HEK293T (cell line): ENCODE data around the gene OPCML.

ENCODE experiments used
- CTCF ChIA-PET: fragments of 350-600 bp; formaldehyde crosslinking; extraction: SDS; loops from one replicate; lab custom pipeline; 2021; ENCODE audit warnings: antibody characterized with exemption, inconsistent platforms; lab: Yijun Ruan, JAX
- POLR2A ChIA-PET: fragments of 350-600 bp; formaldehyde crosslinking; extraction: SDS; loops from one replicate; lab custom pipeline; 2020; ENCODE audit warnings: antibody characterized with exemption, inconsistent platforms; lab: Yijun Ruan, JAX
- DNase-seq: peaks from one replicate; pipeline ENCODE4 v3.0.0; 2012; ENCODE audit warnings: mixed read lengths; ENCODE audit errors: extremely low spot score
- ARNT ChIP-seq: fragments of 450-650 bp; IDR thresholded peaks from 2 replicates; pipeline ENCODE4 v1.6.1; 2017; ENCODE audit warnings: mild to moderate bottlenecking
- BHLHE40 ChIP-seq: fragments of 450-650 bp; IDR thresholded peaks from 2 replicates; pipeline ENCODE4 v1.6.1; 2016; ENCODE audit warnings: mild to moderate bottlenecking, moderate library complexity, borderline replicate concordance
- CTBP1 ChIP-seq: fragments of 450-650 bp; IDR thresholded peaks from 2 replicates; pipeline ENCODE4 v1.6.1; 2016; ENCODE audit warnings: borderline replicate concordance
- ELF4 ChIP-seq: fragments of 450-650 bp; IDR thresholded peaks from 2 replicates; pipeline ENCODE4 v1.6.1; 2017; ENCODE audit warnings: antibody characterized with exemption
- FOXA1 ChIP-seq: fragments of 450-650 bp; IDR thresholded peaks from 2 replicates; pipeline ENCODE4 v1.6.1; 2016; ENCODE audit warnings: mild to moderate bottlenecking
- FOXK2 ChIP-seq: fragments of 450-650 bp; IDR thresholded peaks from 2 replicates; pipeline ENCODE4 v1.6.1; 2016; ENCODE audit warnings: mild to moderate bottlenecking
- FOXM1 ChIP-seq: fragments of 450-650 bp; IDR thresholded peaks from 2 replicates; pipeline ENCODE4 v1.6.1; 2017; ENCODE audit warnings: mild to moderate bottlenecking, borderline replicate concordance
- HDGF ChIP-seq: fragments of 450-650 bp; IDR thresholded peaks from 2 replicates; pipeline ENCODE4 v1.6.1; 2017; ENCODE audit warnings: antibody characterized with exemption, borderline replicate concordance
- L3MBTL2 ChIP-seq: fragments of 450-650 bp; conservative IDR thresholded peaks from 2 replicates; pipeline ENCODE4 v1.6.1; 2016; ENCODE audit warnings: mild to moderate bottlenecking
- LEF1 ChIP-seq: fragments of 450-650 bp; IDR thresholded peaks from 2 replicates; pipeline ENCODE4 v1.6.1; 2017; ENCODE audit warnings: mild to moderate bottlenecking, borderline replicate concordance
- NFRKB ChIP-seq: fragments of 450-650 bp; IDR thresholded peaks from 2 replicates; pipeline ENCODE4 v1.6.1; 2016; ENCODE audit warnings: mild to moderate bottlenecking, moderate library complexity
- PKNOX1 ChIP-seq: fragments of 450-650 bp; IDR thresholded peaks from 2 replicates; pipeline ENCODE4 v1.6.1; 2016
- SP1 ChIP-seq: fragments of 450-650 bp; IDR thresholded peaks from 2 replicates; pipeline ENCODE4 v1.6.1; 2017
- SUZ12 ChIP-seq: fragments of 450-650 bp; IDR thresholded peaks from 2 replicates; pipeline ENCODE4 v1.6.1; 2016; ENCODE audit warnings: mild to moderate bottlenecking
- TARDBP ChIP-seq: fragments of 450-650 bp; IDR thresholded peaks from 2 replicates; pipeline ENCODE4 v1.6.1; 2016
- ZNF384 ChIP-seq: fragments of 450-650 bp; IDR thresholded peaks from 2 replicates; pipeline ENCODE4 v1.6.1; 2016

Gene OPCML

GRCh38 chr11:133072858-133073582 lies 459.3 kb downstream of the OPCML start:
- TF ChIP-seq FOXA1 = no peak
- TF ChIP-seq ELF4 = no peak
- TF ChIP-seq FOXK2 = no peak
- no peak for TF ChIP-seq LEF1
- TF ChIP-seq TARDBP = no peak
- no peak for TF ChIP-seq PKNOX1
- no peak for TF ChIP-seq ARNT
- TF ChIP-seq L3MBTL2 = no peak
- TF ChIP-seq CTBP1 = no peak
- no peak for TF ChIP-seq HDGF
- ChIA-PET POLR2A (no interaction called here), CTCF (no interaction called here)
- no peak for DNase-seq

- no peak for DNase-seq
- TF ChIP-seq FOXK2 = no peak
- TF ChIP-seq ELF4 = no peak
- TF ChIP-seq SP1 = no peak
- no peak for TF ChIP-seq LEF1
- POLR2A ChIA-PET = no interaction called here
- CTCF ChIA-PET = no interaction called here
Observed at GRCh38 chr11:133072378-133072777, 459.9 kb downstream of the OPCML start.

GRCh38 chr11:133070791-133071190 lies 461.5 kb downstream of the OPCML start:
- TF ChIP-seq ZNF384 (no peak), PKNOX1 (no peak), FOXA1 (no peak), FOXK2 (no peak), SP1 (no peak)
- ChIA-PET CTCF (interaction anchor here (1.3 kb wide), 1 partner anchor 9 kb away, joined by 4 read pairs; no protein-coding TSS in a partner anchor), POLR2A (no interaction called here)
- no peak for DNase-seq

GRCh38 chr11:133070021-133070713 lies 462.1 kb downstream of the OPCML start:
- TF ChIP-seq BHLHE40 = no peak
- TF ChIP-seq SP1 = no peak
- no peak for TF ChIP-seq ZNF384
- no peak for TF ChIP-seq ARNT
- no peak for TF ChIP-seq CTBP1
- no peak for TF ChIP-seq SUZ12
- no peak for TF ChIP-seq FOXM1
- no peak for TF ChIP-seq LEF1
- TF ChIP-seq HDGF = no peak
- TF ChIP-seq FOXK2 = no peak
- no peak for TF ChIP-seq L3MBTL2
- no peak for TF ChIP-seq NFRKB
- TF ChIP-seq ELF4 = no peak
- TF ChIP-seq TARDBP = no peak
- TF ChIP-seq FOXA1 = no peak
- TF ChIP-seq PKNOX1 = no peak
- ChIA-PET CTCF (interaction anchor here (1.3 kb wide), 1 partner anchor 9 kb away, joined by 4 read pairs; no protein-coding TSS in a partner anchor), POLR2A (no interaction called here)
- DNase-seq = no peak

- DNase-seq = no peak
- CTCF ChIA-PET = no interaction called here
- TF ChIP-seq FOXA1 (no peak), HDGF (no peak), ARNT (no peak), L3MBTL2 (no peak), ELF4 (no peak), SP1 (no peak), PKNOX1 (no peak), NFRKB (no peak), BHLHE40 (no peak), LEF1 (no peak), FOXM1 (no peak), ZNF384 (no peak), CTBP1 (no peak), FOXK2 (no peak), SUZ12 (no peak)
- POLR2A ChIA-PET = no interaction called here
Observed at GRCh38 chr11:133065847-133066485, 466.3 kb downstream of the OPCML start.
